Skin epidermis (tissue), 12 donors: ENCODE data around the gene NTN4.
"Not testable (repeated sequence)": the region's sequence is repeated elsewhere in the genome, so short reads cannot be mapped to it uniquely, and the experiment has no call there.

Experiments used
- H3K27ac ChIP-seq, 21 experiments: fragments of 200-600 bp; sonication (generic) in 11 of 21; one replicate each; pipeline ENCODE4 v1.5.0; 2020; ENCODE audit warnings: mild to moderate bottlenecking in 3 of 21, inconsistent platforms in 2 of 21, moderate library complexity in 2 of 21
- H3K4me3 ChIP-seq, 7 experiments: fragments of 200-600 bp; sonication (generic) in 2 of 7; one replicate each; pipeline ENCODE4 v1.5.0; 2020; ENCODE audit warnings: inconsistent platforms in 2 of 7, mild to moderate bottlenecking in 2 of 7, moderate library complexity in 1 of 7

Gene NTN4

DNA sequence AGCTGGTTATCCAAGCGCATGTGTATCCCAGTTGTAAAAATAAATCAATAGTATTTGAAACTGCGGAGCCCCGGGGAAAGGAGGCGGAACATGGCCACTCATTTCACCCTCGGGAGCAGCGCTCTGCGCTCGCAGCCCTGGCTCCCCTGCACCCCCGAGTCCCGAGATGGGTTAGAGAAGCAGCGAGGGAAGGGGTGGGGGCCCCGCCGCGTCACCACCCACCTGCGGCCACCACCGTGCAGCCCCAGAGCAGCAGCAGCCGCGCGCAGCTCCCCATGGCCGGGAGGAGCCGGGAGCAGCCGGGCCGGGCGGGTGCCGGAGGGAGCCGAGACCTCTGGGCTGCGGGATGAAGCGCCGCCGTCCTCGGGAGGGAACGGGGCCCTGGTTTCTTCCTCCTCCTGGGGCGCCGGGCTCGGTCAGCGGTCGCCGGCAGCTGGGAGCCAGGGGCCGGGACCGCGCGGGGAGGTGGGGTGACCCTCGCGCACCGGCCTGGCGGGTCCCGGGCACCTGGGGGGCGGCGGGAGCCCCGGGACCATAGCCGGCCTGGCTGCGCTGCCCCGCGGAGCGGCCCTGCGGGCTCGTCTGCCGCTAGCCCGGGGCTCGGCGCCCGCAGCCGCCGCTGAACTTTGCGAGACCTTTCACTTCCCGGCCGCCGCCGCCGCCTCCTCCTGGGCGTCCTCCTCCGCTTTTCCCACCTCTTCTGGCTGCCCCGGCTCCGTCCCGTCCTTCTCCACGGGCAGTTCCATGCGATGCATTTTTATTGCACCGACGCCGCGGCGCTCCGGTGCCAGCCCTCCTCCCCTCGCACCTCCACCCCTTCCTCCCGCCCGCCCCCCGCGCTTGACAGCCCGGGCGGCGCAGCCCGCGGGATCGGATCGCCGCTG lies at the start of gene NTN4:
Gene NTN4, minus strand, starts transcription at position 732 of the 884 bp plus-strand sequence. Its CDS starts 455 bp downstream, at position 277.
- Histone ChIP-seq H3K4me3 (peak within 1 kb of the TSS; percentile 50 to 81 (median 65)), H3K27ac (peak within 1 kb of the TSS in 18 of 21 experiments; percentile 11 to 90 (median 74))

- H3K4me3 ChIP-seq, result no peak overlapping the region
- no peak overlapping the region for H3K27ac ChIP-seq
Measured at GRCh38 chr12:95838125-95838524, 47.6 kb upstream of the NTN4 start.

DNA sequence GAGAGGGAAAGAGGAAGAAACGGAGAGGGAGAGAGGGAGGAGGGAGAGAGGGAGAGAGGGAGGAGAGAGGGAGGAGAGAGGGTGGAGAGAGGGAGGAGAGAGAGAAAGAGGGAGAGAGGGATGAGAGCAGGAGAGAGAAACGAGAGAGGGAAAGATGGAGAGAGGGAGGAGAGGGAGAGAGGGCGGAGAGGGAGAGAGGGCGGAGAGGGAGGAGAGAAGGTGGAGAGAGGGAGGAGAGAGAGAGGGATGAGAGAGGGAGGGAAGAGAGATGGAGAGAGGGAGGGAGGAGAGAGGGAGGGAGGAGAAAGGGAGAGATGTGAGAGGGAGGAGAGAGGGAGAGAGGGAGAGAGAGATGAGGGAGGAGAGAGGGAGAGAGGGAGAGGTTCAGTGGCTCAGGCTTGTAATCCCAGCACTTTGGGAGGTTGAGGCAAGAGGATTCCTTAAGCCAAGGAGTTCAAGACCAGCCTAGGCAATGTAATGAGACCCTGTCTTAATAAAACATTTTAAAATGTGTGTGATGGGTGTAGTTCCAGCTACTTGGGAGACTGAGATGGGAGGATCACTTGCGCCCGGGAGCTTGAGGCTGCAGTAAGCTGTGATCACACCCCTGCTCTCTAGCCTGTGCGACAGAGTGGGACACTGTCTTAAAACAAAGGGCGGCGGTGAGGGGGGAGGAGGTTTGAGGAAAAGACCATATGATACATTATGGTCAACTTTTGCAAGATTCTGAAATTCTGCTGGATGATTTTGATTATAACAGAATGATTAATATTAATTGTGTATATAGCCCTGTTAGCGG lies 46.9 kb upstream of the NTN4 start:
- H3K27ac ChIP-seq, result no peak overlapping the region
- H3K4me3 ChIP-seq, result no peak overlapping the region

DNA sequence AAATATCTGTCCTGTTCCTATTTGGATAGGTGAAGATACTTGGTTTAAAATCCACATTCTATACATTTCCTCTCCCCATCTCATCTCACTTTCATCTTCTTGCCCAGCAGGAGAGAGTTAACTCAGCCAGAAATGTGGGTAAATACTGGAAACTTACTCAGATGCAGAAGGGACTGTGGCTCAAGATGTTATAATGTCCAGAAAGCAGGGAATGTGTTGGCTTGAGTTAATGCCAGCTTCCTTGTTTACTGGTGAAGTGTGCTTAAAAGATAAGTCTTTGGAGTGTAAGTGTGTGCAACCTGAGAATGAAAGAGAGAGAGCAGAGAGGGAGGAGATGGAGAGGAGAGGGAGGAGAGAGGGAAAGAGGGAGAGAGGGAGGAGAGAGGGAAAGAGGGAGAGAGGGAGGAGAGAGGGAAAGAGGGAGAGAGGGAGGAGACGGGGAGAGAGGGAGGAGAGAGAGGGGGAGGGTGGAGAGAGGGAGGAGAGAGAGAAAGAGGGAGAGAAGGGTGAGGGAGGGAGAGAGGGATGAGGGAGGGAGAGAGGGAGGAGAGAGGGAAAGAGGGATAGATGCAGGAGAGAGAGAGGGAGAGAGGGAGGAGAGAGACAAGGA lies 46.2 kb upstream of the NTN4 start:
- Histone ChIP-seq H3K4me3 (no peak overlapping the region), H3K27ac (no peak overlapping the region)

DNA sequence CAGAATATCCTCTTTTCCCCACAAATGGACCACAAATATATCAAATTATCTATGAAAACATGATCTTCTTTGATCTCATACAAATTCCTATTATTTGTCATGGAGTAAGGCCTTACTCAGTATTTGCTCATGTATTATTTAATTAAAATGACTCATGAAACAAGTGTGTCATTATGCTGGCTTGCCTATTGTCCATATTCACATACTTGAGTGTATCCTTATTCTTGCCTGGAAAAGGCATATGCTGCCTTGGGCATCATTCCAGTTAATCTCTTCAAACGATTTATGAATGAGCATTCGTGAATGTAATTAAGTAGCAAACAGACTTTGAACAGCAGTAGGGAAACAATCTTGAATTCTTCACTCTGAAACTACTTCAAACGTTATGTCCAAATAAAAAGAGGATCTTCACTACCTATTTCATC lies 45.6 kb upstream of the NTN4 start:
- H3K4me3 ChIP-seq, result no peak overlapping the region
- H3K27ac ChIP-seq, result no peak overlapping the region

- Histone ChIP-seq H3K4me3 (no peak overlapping the region), H3K27ac (no peak overlapping the region)
Measured at GRCh38 chr12:95834572-95834971, 44.0 kb upstream of the NTN4 start.

GRCh38 chr12:95830335-95831089 lies 39.9 kb upstream of the NTN4 start:
- no peak overlapping the region for H3K4me3 ChIP-seq
- no peak overlapping the region for H3K27ac ChIP-seq

DNA sequence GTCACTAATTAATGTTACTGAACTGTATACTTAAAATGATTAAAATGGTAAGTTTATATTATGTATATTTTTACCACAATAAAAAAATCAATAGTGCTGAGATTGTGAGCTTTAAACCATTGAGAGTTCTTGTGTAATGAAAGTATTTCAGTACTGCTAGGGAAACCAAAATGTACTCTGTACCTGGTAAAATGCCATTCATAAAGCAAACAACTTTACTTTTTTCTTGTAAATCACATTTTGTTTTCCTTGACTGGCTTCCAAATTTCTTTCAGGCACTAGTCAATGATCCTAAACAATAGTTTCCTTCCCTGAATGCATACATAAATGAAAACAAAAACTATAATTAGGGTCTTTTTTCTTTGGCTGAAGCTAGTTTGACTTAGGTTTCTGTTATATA lies 38.8 kb upstream of the NTN4 start:
- Histone ChIP-seq H3K4me3 (no peak overlapping the region), H3K27ac (no peak overlapping the region)

DNA sequence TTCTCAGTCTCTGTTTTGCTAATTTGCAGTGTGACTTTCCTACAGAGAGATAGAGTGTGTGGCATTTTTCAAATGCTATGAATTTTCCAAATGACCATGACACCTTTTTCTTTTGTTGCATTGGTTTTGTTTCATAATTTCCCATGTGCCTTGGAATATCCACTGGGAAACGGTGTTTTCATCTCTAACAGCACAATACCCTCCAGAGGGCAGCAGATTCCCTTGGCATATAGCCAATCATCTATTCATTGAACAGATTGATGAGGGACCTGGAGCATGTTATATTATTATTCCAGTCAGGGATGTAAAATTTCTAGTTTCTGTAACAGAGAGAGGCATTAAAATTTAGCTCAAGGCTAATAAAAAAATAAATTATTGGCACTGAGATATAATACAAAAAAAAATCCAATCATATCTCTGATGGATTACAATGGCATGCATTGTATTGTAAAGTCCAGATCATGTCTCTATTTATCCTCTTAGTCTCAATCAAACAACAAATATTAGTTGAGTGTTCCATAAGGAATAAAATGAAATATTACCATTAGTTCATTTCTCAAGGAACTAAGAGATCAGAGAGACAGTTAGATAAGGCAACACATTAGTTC lies 29.6 kb upstream of the NTN4 start:
- H3K4me3 ChIP-seq, result no peak overlapping the region
- no peak overlapping the region for H3K27ac ChIP-seq

DNA sequence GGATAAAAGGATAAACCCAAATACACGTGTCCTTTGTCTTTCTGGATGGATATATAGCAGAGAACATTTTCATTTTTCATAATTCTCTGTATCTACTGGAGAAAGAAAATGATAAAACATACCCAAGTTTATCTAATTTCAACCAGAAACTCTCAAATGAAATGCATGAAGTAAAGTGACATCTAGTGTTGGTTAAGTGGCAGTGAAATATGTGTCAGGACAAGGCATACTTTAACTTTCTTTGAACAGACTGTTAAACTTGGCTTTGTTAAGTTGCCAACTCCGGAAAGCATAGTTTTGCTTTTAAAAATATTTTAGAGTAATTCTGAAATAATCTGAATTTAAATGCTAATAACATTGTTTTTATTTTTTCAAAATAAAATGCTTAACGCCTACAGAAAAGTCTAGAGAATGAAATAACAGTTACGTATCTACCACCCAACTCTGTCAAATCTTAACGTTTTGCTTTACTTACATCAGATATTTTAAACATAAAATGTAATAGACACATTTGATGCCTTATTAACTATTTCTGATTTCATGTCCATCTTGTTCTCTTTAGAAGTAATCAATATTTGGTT lies 25.2 kb upstream of the NTN4 start:
- Histone ChIP-seq H3K27ac (no peak overlapping the region), H3K4me3 (no peak overlapping the region)

DNA sequence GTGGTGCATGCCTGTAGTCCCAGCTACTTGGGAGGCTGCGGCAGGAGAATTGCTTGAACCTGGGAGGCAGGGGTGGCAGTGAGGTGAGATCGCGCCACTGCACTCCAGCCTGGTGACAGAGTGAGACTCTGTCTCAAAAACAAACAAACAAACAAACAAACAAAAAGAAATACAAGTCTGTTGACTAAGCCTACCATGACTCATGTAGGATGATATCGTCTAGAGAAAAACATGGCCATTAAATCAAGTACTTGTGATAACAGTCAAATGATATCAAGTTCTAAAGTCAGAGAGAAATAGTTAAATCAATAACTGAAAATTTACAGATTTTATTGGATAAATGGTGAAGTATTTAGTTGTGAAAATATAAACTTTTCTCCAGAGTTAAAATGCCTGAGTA lies 21.6 kb upstream of the NTN4 start:
- not testable (repeated sequence) for H3K4me3 ChIP-seq, H3K27ac ChIP-seq

DNA sequence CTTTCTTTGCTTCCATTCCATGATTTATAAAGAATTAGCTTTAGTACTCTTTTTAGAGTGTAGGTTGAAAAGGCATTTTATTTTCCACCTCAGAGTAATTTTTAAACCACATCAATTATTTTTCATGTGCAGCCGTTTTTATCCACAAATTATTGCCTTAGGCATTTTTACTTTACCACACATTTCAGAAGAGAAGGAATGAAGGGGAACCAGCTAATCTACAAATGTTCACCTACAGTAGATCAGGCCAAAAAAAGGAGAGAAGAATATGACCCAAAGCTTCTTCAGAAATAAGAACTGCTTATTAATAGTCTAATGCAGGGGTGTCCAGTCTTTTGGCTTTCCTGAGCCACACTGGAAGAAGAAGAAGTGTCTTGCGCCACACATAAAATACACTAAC lies 19.8 kb upstream of the NTN4 start:
- Histone ChIP-seq H3K4me3 (no peak overlapping the region), H3K27ac (no peak overlapping the region)

DNA sequence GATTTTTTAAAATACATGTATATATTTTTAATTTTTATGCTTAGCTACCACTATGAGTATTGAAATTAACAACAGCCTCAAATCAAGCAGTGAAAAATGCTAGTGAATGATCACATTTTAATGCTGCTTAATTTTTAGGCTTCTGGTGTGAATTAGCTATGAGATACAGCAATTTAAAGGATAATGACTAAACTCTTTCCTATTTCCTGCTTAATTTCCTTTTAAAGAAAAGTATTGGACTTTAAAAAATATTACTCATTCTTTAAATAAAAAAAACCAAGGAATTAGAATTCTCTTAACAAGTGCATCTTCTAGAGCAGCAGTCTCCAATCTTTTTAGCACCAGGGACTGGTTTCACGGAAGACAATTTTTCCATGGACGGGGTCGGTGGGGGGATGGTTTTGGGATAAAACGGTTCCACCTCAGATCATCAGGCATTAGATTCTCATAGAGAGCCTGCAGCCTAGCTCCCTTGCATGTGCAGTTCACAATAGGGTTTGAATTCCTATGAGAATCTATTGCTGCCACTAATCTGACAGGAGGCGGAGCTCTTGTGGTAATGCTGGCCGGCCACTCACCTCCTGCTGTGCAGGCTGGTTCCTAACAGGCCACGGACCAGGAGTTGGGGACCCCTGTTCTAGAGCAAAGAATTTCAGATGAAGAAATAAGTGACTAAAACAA lies 18.6 kb upstream of the NTN4 start:
- Histone ChIP-seq H3K4me3 (no peak overlapping the region), H3K27ac (no peak overlapping the region)

- Histone ChIP-seq H3K27ac (no peak overlapping the region), H3K4me3 (no peak overlapping the region)
Measured at GRCh38 chr12:95808146-95808545, 17.6 kb upstream of the NTN4 start.

GRCh38 chr12:95805864-95806671 lies 15.5 kb upstream of the NTN4 start:
- H3K4me3 ChIP-seq, result no peak overlapping the region

GRCh38 chr12:95804291-95804690 lies 13.7 kb upstream of the NTN4 start:
- no peak overlapping the region for H3K4me3 ChIP-seq

More at GRCh38 chr12:95805864-95806671, 15.5 kb upstream of the NTN4 start:
- peak overlapping the region in 15 of 21 experiments; percentile 22 to 81 (median 57) for H3K27ac ChIP-seq

DNA sequence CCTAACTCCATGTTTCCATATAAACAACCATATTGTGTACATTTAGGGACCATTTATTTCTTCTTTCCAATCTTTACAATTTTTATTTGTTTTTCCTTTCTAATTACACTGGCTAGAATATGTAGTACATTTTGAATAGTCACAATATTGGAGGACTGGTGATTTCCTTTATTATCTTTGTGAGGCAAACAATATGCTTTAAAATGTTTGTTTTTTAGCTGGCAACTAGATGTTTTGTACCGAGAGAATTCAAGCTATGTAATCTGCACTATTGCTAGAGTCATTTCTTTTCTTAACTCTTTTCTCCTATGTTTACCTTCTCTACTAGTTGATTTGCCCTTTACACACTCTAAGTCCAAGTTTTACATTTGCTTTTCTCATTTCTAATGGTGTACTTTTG lies 13.3 kb upstream of the NTN4 start:
- no peak overlapping the region for H3K27ac ChIP-seq
- H3K4me3 ChIP-seq, result no peak overlapping the region

More at GRCh38 chr12:95804291-95804690, 13.7 kb upstream of the NTN4 start:
- no peak overlapping the region for H3K27ac ChIP-seq
